Stimulated activated naive CD8-positive, alpha-beta T cell treated with anti-CD3 and anti-CD28 coated beads, Interleukin-15, Interleukin-2, amounts not matched to agents 100 ng/mL and 50 ng/mL, for 24 hours (primary cell): ENCODE measurements around the gene NID2.

ENCODE experiments used
- H3K27ac Mint-ChIP-seq: one replicate; pipeline ENCODE4 v1.8.0; 2021; ENCODE audit warnings: mild to moderate bottlenecking, mixed read lengths
- H3K27me3 Mint-ChIP-seq: one replicate; pipeline ENCODE4 v1.8.0; 2021; ENCODE audit warnings: mixed read lengths
- H3K36me3 Mint-ChIP-seq: one replicate; pipeline ENCODE4 v1.8.0; 2021; ENCODE audit warnings: low read depth, mixed read lengths
- H3K4me1 Mint-ChIP-seq: one replicate; pipeline ENCODE4 v1.8.0; 2021; ENCODE audit warnings: low read depth, mixed read lengths
- H3K4me3 Mint-ChIP-seq: one replicate; pipeline ENCODE4 v1.8.0; 2021; ENCODE audit warnings: mild to moderate bottlenecking, mixed read lengths
- H3K9me3 Mint-ChIP-seq: one replicate; pipeline ENCODE4 v1.8.0; 2021; ENCODE audit warnings: mixed read lengths

NID2 gene

DNA sequence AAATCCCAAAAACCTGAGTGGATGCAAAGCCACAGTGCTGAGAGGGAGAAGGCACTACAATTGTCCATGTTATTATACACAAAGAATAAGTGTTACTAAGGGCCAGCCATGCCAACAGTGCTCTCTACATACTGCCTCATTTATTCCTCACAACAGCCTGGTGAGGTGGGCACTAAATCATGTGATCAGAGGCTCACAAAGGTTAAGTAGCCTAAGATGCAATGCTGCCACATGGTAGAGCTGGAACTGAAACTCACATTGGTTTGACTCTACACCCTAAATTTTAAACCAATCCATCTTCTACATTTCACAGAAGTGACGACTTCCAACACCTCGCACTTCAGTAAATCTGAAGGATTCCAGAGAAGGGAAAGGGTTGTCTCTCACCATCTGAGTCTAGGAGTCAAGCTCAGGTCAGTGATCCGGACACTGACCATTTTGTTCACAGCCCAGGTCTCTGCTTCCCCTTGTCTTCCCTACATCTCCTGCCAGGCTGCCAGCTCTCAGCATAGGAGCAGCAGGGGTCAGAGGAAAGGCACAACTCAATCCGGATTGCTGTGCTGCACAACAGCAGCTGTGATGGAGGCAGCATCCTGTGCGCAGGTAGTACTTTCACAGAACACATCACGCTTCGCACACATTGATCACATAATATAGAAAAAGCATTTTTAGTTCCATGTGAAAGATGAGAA lies 29.6 kb downstream of the NID2 start:
- Mint-ChIP-seq H3K36me3 (no peaks in the 10 kb centered on the region), H3K27ac (no peak overlapping the region), H3K27me3 (peaks cover 8% of the 10 kb centered on the region), H3K4me3 (no peak overlapping the region), H3K9me3 (peaks cover 13% of the 10 kb centered on the region), H3K4me1 (peaks cover 3% of the 10 kb centered on the region)

DNA sequence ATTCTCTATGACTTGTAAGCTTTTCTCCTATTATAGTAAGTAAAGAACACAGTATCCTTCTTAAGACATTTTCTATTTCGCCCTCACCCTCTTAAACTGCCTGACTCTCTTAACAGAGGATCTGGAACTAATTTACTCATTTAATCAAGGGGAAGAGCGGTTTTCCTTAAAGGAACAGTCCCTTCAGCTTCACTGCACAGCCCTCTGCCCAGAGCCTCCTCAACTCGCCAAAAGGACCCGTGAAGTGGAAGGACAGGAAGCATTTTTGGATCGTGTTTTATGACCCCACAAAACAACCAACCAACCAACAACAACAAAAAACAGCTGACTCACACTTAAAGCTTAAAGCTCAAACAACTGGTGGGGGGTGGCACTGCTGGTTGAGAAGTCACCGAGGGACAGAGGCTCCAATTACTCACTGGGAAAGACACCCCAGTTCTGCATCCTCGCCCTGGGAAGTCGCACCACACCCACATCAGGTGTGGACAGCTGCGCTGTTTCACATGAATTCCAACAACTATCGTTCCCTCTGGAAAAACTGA lies 35.7 kb downstream of the NID2 start:
- Mint-ChIP-seq H3K27ac (no peak overlapping the region), H3K4me3 (no peak overlapping the region), H3K4me1 (no peaks in the 10 kb centered on the region)

DNA sequence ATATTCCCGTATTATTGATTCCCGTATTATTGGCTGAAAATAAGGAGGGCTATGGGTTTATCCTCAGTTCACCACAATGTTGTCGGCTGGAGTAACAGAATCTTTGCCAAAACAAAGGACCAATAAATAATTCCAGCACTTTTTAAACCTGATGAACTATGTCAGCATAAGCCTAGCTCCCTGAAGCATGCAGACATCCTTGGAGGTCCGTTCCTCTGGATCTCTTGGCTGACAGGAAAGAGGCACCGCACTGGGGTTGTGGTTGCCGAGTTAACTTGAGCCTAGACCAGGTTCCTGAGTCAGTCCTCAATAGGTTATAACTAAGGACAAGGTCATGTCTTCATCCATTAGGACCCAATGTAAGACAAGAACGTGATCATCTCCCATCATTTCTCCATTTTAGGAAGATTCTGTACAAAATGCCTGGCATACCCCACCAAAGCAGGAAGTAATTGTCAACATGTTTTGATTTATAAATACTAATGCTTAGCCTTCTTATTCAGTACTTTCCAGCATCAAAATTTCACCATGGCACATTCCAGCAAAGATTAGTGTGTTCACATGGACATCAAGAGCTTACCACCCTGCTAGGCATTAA lies 36.6 kb downstream of the NID2 start:
- peaks cover 12% of the 10 kb centered on the region for H3K9me3 Mint-ChIP-seq
- H3K27me3 Mint-ChIP-seq, result peaks cover 9% of the 10 kb centered on the region
- H3K4me1 Mint-ChIP-seq, result no peaks in the 10 kb centered on the region
- no peak overlapping the region for H3K27ac Mint-ChIP-seq
- H3K4me3 Mint-ChIP-seq, result no peak overlapping the region
- no peaks in the 10 kb centered on the region for H3K36me3 Mint-ChIP-seq

More for the DNA sequence above, 35.7 kb downstream of the NID2 start:
- H3K36me3 Mint-ChIP-seq, result no peaks in the 10 kb centered on the region
- peaks cover 13% of the 10 kb centered on the region for H3K9me3 Mint-ChIP-seq
- H3K27me3 Mint-ChIP-seq, result peaks cover 9% of the 10 kb centered on the region

DNA sequence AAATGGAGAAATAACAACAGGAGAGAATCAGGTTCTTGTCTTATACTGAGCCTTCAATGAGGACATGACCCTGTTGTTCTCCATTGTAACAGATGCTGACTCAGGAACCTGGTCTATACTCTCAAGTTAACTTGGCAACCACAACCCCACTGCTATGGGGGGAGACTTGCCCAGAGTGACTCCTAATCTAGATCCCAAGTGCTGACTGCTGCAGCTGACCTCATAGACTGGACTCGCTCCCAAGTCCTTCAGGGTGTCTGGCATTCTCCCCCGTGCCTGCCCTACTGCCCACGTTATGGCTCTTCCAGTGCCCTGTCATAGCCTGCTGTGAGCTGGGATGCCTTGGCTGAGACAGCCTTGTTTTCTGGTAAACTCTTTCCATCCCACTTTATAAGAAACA lies 37.1 kb downstream of the NID2 start:
- peaks cover 9% of the 10 kb centered on the region for H3K27me3 Mint-ChIP-seq
- H3K36me3 Mint-ChIP-seq, result no peaks in the 10 kb centered on the region
- no peak overlapping the region for H3K27ac Mint-ChIP-seq
- H3K4me3 Mint-ChIP-seq, result no peak overlapping the region
- peaks cover 8% of the 10 kb centered on the region for H3K9me3 Mint-ChIP-seq
- H3K4me1 Mint-ChIP-seq, result no peaks in the 10 kb centered on the region

GRCh38 chr14:52029881-52030280 lies 39.0 kb downstream of the NID2 start:
- Mint-ChIP-seq H3K27me3 (peaks cover 9% of the 10 kb centered on the region), H3K36me3 (no peaks in the 10 kb centered on the region), H3K4me3 (no peak overlapping the region), H3K9me3 (no peaks in the 10 kb centered on the region), H3K27ac (no peak overlapping the region), H3K4me1 (peaks cover 5% of the 10 kb centered on the region)

- Mint-ChIP-seq H3K4me3 (no peak overlapping the region), H3K4me1 (peaks cover 15% of the 10 kb centered on the region), H3K27me3 (no peaks in the 10 kb centered on the region), H3K9me3 (peaks cover 13% of the 10 kb centered on the region), H3K36me3 (no peaks in the 10 kb centered on the region), H3K27ac (no peak overlapping the region)
These were observed 42.0 kb downstream of the NID2 start for GRCh38 chr14:52026901-52027300.

DNA sequence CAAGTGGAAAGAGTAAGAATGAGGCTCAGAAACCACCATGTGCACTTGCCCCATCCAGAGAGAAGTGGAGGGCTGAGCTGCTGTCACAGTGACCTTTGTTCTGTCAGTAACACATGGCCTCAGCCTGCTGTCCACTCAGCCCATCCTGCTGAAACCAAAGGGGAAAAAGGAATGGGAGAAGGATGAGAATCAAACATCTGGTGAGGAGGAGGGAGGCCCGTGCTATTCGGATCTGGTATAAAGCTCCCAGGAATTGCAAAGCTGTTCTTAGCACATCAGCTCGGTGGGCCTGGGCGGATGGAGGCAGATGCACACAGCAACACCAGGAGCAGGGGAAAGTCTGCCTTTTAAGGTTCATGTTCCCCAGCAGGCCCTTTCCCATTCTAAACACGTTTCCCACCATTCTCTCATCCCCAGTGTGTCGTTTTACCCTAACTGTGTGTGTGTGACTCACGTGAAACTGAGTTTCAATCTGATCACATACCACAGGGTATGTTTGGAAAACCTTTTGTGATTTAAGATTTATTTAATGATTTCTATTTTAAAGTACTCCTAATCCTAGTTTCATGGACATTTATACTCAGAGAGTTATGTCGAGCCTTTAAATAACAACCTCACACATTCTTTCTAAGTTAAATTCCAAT lies 42.7 kb downstream of the NID2 start:
- H3K4me3 Mint-ChIP-seq, result no peak overlapping the region
- H3K4me1 Mint-ChIP-seq, result peaks cover 23% of the 10 kb centered on the region
- no peak overlapping the region for H3K27ac Mint-ChIP-seq
- no peaks in the 10 kb centered on the region for H3K27me3 Mint-ChIP-seq
- H3K36me3 Mint-ChIP-seq, result no peaks in the 10 kb centered on the region
- H3K9me3 Mint-ChIP-seq, result peaks cover 13% of the 10 kb centered on the region

DNA sequence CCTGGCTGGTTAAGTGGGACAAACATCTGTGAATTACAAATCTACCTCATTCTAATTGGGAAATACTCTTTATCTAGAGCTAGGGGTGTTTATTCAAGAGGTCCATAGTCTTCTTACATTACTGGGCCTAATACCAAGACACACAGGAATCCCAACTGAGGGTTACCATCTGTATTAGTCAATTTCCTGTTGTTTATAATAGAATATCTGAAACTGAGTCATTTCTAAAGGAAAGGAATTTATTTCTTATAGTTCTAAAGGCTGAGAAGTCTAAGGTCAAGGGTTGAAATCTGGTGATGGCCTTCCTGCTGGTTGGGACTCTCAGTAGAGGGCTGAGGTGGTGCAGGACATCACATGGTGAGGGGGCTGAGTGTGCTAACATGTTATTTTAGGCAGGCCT lies 43.5 kb downstream of the NID2 start:
- Mint-ChIP-seq H3K4me1 (peaks cover 31% of the 10 kb centered on the region), H3K27me3 (no peaks in the 10 kb centered on the region), H3K27ac (no peak overlapping the region), H3K4me3 (no peak overlapping the region), H3K9me3 (peaks cover 13% of the 10 kb centered on the region), H3K36me3 (no peaks in the 10 kb centered on the region)

- no peak overlapping the region for H3K4me3 Mint-ChIP-seq
- no peaks in the 10 kb centered on the region for H3K36me3 Mint-ChIP-seq
- peaks cover 13% of the 10 kb centered on the region for H3K9me3 Mint-ChIP-seq
- peaks cover 37% of the 10 kb centered on the region for H3K4me1 Mint-ChIP-seq
- no peak overlapping the region for H3K27ac Mint-ChIP-seq
- H3K27me3 Mint-ChIP-seq, result peaks cover 3% of the 10 kb centered on the region
These were observed 45.3 kb downstream of the NID2 start for GRCh38 chr14:52023518-52023917.

DNA sequence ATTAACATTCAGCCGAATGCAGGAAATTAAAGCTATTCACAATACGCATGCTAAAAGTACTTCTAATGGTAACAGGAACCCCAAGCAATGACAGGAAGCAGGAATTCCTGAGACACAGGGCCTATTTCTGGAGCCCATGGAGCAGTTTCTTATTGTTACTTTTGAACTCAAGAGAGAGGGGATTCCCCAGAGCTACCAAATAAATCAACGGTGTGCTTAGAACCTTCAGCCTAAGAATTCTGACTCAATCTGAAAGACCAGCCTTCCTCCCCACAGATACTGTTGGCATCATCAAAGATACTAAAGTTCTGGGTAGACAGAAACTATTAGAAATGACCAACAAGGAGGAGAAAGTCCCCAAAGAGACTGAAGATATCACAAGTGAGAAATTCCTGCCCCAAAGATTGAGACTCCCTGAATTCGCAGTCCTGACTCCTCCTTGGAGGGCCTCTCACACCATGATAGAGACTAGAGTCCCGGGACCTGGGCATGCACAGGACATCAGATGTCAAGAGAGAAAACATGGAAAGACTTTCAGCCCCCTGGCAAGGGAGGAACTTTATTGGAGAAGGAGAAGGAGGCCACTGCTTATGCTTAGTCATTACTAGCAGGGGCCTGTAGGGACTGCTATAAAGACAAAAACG lies 46.8 kb downstream of the NID2 start:
- Mint-ChIP-seq H3K4me3 (no peak overlapping the region), H3K36me3 (no peaks in the 10 kb centered on the region), H3K27ac (no peak overlapping the region), H3K9me3 (peaks cover 13% of the 10 kb centered on the region), H3K27me3 (peaks cover 8% of the 10 kb centered on the region), H3K4me1 (peaks cover 37% of the 10 kb centered on the region)

DNA sequence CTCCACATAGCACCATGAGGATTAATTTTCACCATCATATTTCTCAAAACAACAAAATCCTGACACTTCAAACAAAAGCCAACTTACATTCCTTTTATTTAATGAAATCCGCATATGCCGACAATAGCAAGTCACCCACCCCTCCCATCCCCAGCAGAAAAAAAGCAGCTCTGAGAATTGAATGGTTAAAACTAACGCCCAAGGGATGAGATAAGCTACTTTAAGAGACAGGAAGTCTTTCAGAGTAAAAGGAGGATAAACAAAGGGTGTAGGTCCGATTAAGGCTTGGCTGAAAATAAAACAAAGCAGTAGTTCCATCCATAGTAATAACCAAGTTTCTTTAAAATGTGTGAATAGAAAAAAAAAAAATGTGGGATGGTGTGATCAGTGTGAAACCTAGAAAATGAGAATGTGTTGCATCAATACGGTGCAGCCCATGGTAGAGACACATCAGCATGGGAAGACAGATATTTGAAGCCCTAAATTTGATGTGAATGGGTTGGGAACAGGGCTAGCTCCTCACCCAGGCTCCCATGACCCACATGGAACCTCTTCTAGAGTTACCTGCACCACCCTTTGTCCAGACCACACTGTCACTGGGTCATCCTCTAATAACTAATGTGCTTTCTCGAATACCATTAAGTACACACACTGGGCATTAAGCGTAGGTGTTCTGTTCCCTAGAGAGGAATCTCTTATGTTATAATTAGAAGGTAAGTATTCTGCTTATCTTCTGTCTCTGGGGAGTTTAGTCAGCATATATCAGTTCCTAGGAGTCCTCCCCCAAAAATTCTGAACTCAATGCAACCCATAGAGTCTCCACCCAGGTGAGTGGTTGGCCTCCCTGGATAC lies 47.8 kb downstream of the NID2 start:
- Mint-ChIP-seq H3K36me3 (no peaks in the 10 kb centered on the region), H3K27me3 (peaks cover 12% of the 10 kb centered on the region), H3K4me1 (peaks cover 37% of the 10 kb centered on the region), H3K27ac (no peak overlapping the region), H3K9me3 (peaks cover 13% of the 10 kb centered on the region), H3K4me3 (no peak overlapping the region)

DNA sequence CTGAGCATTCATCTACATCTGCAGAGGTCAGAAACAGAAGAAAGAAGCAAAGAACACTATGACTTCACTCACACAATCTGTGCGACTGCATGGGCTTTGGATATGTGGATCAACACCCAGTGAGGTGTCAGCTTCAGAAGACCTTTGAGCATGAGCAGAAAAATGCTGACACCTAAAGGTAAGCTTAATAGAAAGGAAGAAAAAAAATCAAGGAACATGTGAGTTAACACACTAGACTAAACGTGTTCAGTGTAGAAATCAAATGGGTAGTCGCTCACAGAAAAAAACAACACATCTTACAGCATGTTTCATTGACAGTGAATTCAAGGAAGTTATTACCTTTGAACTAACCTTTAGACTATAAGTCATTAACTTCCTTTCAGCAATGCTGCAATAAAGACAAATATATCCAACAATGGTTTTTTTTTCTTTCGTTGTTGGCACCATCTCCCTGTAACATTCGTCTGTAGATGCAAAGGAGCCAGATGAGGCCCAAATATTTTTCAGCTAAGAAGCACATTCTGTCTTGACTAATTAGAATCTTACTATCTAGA lies 48.6 kb downstream of the NID2 start:
- Mint-ChIP-seq H3K36me3 (no peaks in the 10 kb centered on the region), H3K27me3 (peaks cover 12% of the 10 kb centered on the region), H3K4me3 (no peak overlapping the region), H3K4me1 (peaks cover 33% of the 10 kb centered on the region), H3K9me3 (peaks cover 13% of the 10 kb centered on the region), H3K27ac (no peak overlapping the region)

- H3K27ac Mint-ChIP-seq, result no peak overlapping the region
- H3K4me3 Mint-ChIP-seq, result no peak overlapping the region
- peaks cover 32% of the 10 kb centered on the region for H3K4me1 Mint-ChIP-seq
- peaks cover 6% of the 10 kb centered on the region for H3K9me3 Mint-ChIP-seq
- peaks cover 12% of the 10 kb centered on the region for H3K27me3 Mint-ChIP-seq
- H3K36me3 Mint-ChIP-seq, result no peaks in the 10 kb centered on the region
These were observed 49.9 kb downstream of the NID2 start for GRCh38 chr14:52018970-52019369.

DNA sequence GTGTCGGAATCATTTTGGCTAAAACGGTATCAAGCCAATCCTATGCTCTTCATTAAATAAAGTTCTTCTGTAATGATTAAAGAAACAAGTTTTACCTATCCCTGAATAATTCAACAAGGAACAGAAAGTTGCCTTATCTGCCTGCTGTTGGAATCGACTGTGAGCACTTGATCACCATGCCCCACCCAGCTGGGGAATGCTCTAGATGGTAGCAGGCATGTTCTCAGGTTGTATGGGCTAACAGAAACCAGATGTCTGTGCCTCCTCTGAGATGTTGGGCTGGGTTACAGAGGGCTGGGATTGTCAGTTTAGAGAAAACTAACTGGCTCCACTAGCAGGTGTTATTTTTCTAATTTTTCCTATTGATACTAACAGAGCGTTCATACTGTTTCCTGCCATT lies 50.6 kb downstream of the NID2 start:
- Mint-ChIP-seq H3K27ac (no peak overlapping the region), H3K27me3 (peaks cover 12% of the 10 kb centered on the region), H3K4me3 (no peak overlapping the region), H3K9me3 (no peaks in the 10 kb centered on the region), H3K36me3 (no peaks in the 10 kb centered on the region), H3K4me1 (peaks cover 32% of the 10 kb centered on the region)
